H1 (cell line): Measurements from ENCODE around the gene POU2F1. TPM values are rescaled to one million over a fixed set of nuclear protein-coding genes. Genes with fewer than 3 reads are reported as not detected.

ENCODE experiments used
- CTCF ChIA-PET: fragments of 300-600 bp; sonication (Branson Sonifier 250); formaldehyde crosslinking; loops from one replicate; lab custom pipeline; 2021; ENCODE audit not compliant: partially characterized antibody; lab: Charles Lee
- POLR2A ChIA-PET: fragments of 300-600 bp; sonication (Branson Sonifier 250); formaldehyde crosslinking; loops from one replicate; lab custom pipeline; 2021; ENCODE audit warnings: inconsistent platforms; ENCODE audit not compliant: partially characterized antibody; lab: Charles Lee
- DNase-seq, 2 experiments: peaks; one replicate each; pipeline versions ENCODE4 v3.0.0 to v3.0.0-alpha.2; 2010 to 2022; ENCODE audit warnings: low spot score in 2 of 2, low read depth in 1 of 2, mixed read lengths in 1 of 2
- FAIRE-seq: peaks from 2 replicates; lab custom pipeline; 2011; peaks lifted over from hg19 to GRCh38; lab: Jason Lieb, UNC
- H2AFZ ChIP-seq: 2 replicates; pipeline ENCODE4 v1.8.1; 2012; ENCODE audit warnings: low read length, inconsistent platforms
- H2AK5ac ChIP-seq: 2 replicates; pipeline ENCODE4 v1.6.1; 2013; ENCODE audit warnings: low read depth, low read length
- H2BK120ac ChIP-seq: replicated peaks from 2 replicates; pipeline ENCODE3; 2013; ENCODE audit warnings: low read depth, low read length, inconsistent platforms
- H2BK12ac ChIP-seq: 2 replicates; pipeline ENCODE4 v1.6.1; 2013; ENCODE audit warnings: low read depth, low read length
- H2BK15ac ChIP-seq: 2 replicates; pipeline ENCODE4 v1.6.1; 2013; ENCODE audit warnings: low read length
- H2BK20ac ChIP-seq: 2 replicates; pipeline ENCODE4 v1.6.1; 2013; ENCODE audit warnings: low read length
- H2BK5ac ChIP-seq: 2 replicates; pipeline ENCODE4 v1.6.1; 2013; ENCODE audit warnings: low read depth, low read length
- H3K14ac ChIP-seq: 2 replicates; pipeline ENCODE4 v1.6.1; 2013; ENCODE audit warnings: inconsistent platforms; ENCODE audit not compliant: insufficient read length
- H3K18ac ChIP-seq: 2 replicates; pipeline ENCODE4 v1.6.1; 2013; ENCODE audit warnings: low read length; ENCODE audit errors: extremely low read depth
- H3K23ac ChIP-seq: 2 replicates; pipeline ENCODE4 v1.6.1; 2013; ENCODE audit warnings: inconsistent platforms; ENCODE audit not compliant: insufficient read length
- H3K23me2 ChIP-seq: 2 replicates; pipeline ENCODE4 v1.6.1; 2013; ENCODE audit warnings: low read depth, low read length
- H3K27ac ChIP-seq: 2 replicates; pipeline ENCODE4 v1.6.1; 2011; ENCODE audit warnings: low read depth, low read length, inconsistent platforms
- H3K27me3 ChIP-seq, 4 experiments: replicated peaks in 1 of 4; 1 replicate in 1 of 4; 2 replicates in 3 of 4; pipeline versions ENCODE4 v1.6.1 to v1.8.1; 2011 to 2013; ENCODE audit warnings: low read length in 3 of 4, mild to moderate bottlenecking in 3 of 4, inconsistent platforms in 2 of 4, mixed read lengths in 2 of 4, moderate library complexity in 1 of 4; ENCODE audit not compliant: control insufficient read depth in 3 of 4, insufficient read depth in 3 of 4; ENCODE audit errors: extremely low read depth in 1 of 4
- H3K36me3 ChIP-seq, 4 experiments: 2 replicates each; pipeline versions ENCODE4 v1.6.1 to v1.8.1; 2011 to 2013; ENCODE audit warnings: mild to moderate bottlenecking in 4 of 4, low read length in 3 of 4, moderate library complexity in 2 of 4, control low read depth in 1 of 4, inconsistent platforms in 1 of 4; ENCODE audit not compliant: insufficient read depth in 4 of 4, control insufficient read depth in 2 of 4
- H3K4ac ChIP-seq: replicated peaks from 2 replicates; pipeline ENCODE3; 2013; ENCODE audit warnings: low read length, low read depth, mixed read lengths, inconsistent platforms; ENCODE audit not compliant: insufficient read length
- H3K4me1 ChIP-seq, 4 experiments: replicated peaks in 1 of 4; 1 replicate in 1 of 4; 2 replicates in 3 of 4; pipeline versions ENCODE4 v1.6.1 to v1.8.1; 2011 to 2013; ENCODE audit warnings: low read length in 3 of 4, inconsistent platforms in 2 of 4, mixed read lengths in 1 of 4; ENCODE audit not compliant: insufficient read depth in 4 of 4, control insufficient read depth in 3 of 4
- H3K4me2 ChIP-seq, 2 experiments: 2 replicates each; pipeline versions ENCODE4 v1.6.1 to v1.8.1; 2011 to 2013; ENCODE audit warnings: low read depth in 2 of 2, low read length in 2 of 2, control low read depth in 1 of 2, inconsistent platforms in 1 of 2, mild to moderate bottlenecking in 1 of 2; ENCODE audit not compliant: insufficient read depth in 1 of 2
- H3K4me3 ChIP-seq, 4 experiments: fragments of 200-600, 300-600 bp in 1 of 4; sonication (generic), shearing (Covaris generic), sonication (Bioruptor Twin) in 1 of 4; 2 replicates each; pipeline versions ENCODE4 v1.5.1 to v1.8.1; 2011 to 2016; ENCODE audit warnings: low read length in 4 of 4, low read depth in 3 of 4, control low read depth in 2 of 4, inconsistent platforms in 2 of 4, mild to moderate bottlenecking in 2 of 4, mixed read lengths in 1 of 4, moderate library complexity in 1 of 4; ENCODE audit not compliant: insufficient read depth in 2 of 4; ENCODE audit errors: extremely low read depth in 1 of 4
- H3K56ac ChIP-seq: replicated peaks from 2 replicates; pipeline ENCODE3; 2013; ENCODE audit warnings: low read depth, mild to moderate bottlenecking, mixed read lengths, low read length, inconsistent platforms; ENCODE audit not compliant: insufficient read length
- H3K79me1 ChIP-seq: 2 replicates; pipeline ENCODE4 v1.6.1; 2013; ENCODE audit warnings: low read depth, low read length, control low read depth
- H3K79me2 ChIP-seq, 2 experiments: 2 replicates each; pipeline versions ENCODE4 v1.6.1 to v1.8.1; 2012 to 2013; ENCODE audit warnings: low read length in 2 of 2, mild to moderate bottlenecking in 2 of 2, inconsistent platforms in 1 of 2; ENCODE audit not compliant: insufficient read depth in 2 of 2, control insufficient read depth in 1 of 2
- H3K9ac ChIP-seq, 4 experiments: replicated peaks in 1 of 4; 1 replicate in 1 of 4; 2 replicates in 3 of 4; pipeline versions ENCODE4 v1.6.1 to v1.8.1; 2011 to 2013; ENCODE audit warnings: low read depth in 3 of 4, low read length in 3 of 4, control low read depth in 2 of 4, mild to moderate bottlenecking in 2 of 4, moderate library complexity in 2 of 4, inconsistent platforms in 1 of 4; ENCODE audit errors: extremely low read depth in 1 of 4
- H3K9me3 ChIP-seq, 2 experiments: 2 replicates each; pipeline versions ENCODE4 v1.6.1 to v1.8.1; 2012 to 2013; ENCODE audit warnings: mild to moderate bottlenecking in 2 of 2, moderate library complexity in 2 of 2, control low read depth in 1 of 2, inconsistent platforms in 1 of 2, low read depth in 1 of 2, low read length in 1 of 2, mixed read lengths in 1 of 2; ENCODE audit not compliant: insufficient read depth in 2 of 2
- H4K20me1 ChIP-seq, 2 experiments: replicated peaks in 1 of 2; 2 replicates each; pipeline versions ENCODE3 to v1.8.1; 2011 to 2013; ENCODE audit warnings: inconsistent platforms in 2 of 2, low read length in 2 of 2, mild to moderate bottlenecking in 1 of 2; ENCODE audit not compliant: insufficient read depth in 2 of 2, control insufficient read depth in 1 of 2
- H4K5ac ChIP-seq: 2 replicates; pipeline ENCODE4 v1.6.1; 2013; ENCODE audit warnings: low read length, low read depth, mixed read lengths, inconsistent platforms; ENCODE audit not compliant: insufficient read length
- H4K8ac ChIP-seq: 2 replicates; pipeline ENCODE4 v1.8.0; 2013; ENCODE audit warnings: mild to moderate bottlenecking, moderate library complexity, low read length, inconsistent platforms; ENCODE audit not compliant: insufficient read depth; ENCODE audit errors: extremely low read depth
- H4K91ac ChIP-seq: replicated peaks from 2 replicates; pipeline ENCODE3; 2013; ENCODE audit warnings: low read length, mixed read lengths, inconsistent platforms; ENCODE audit not compliant: insufficient read length
- BRCA1 ChIP-seq: IDR thresholded peaks from 2 replicates; pipeline ENCODE4 v1.6.1; 2012; ENCODE audit warnings: low read depth, low read length, improper control_type of control experiment
- CBX5 ChIP-seq: fragments of 300-800, 300-1000 bp; sonication (generic); IDR thresholded peaks from 2 replicates; pipeline ENCODE4 v1.7.1; 2016; ENCODE audit warnings: antibody characterized with exemption, low read length, low read depth
- CHD1 ChIP-seq: IDR thresholded peaks from 2 replicates; pipeline ENCODE4 v1.6.1; 2012; ENCODE audit warnings: low read depth, low read length, improper control_type of control experiment
- CHD2 ChIP-seq: IDR thresholded peaks from 2 replicates; pipeline ENCODE4 v1.6.1; 2012; ENCODE audit warnings: low read length, improper control_type of control experiment
- CTBP2 ChIP-seq: IDR thresholded peaks from 2 replicates; pipeline ENCODE4 v1.7.0; 2011; ENCODE audit warnings: borderline replicate concordance, mild to moderate bottlenecking, moderate library complexity, mixed read lengths, low read length; ENCODE audit not compliant: insufficient read depth, insufficient read length
- EGR1 ChIP-seq: IDR thresholded peaks from 2 replicates; pipeline ENCODE4 v1.6.1; 2011; ENCODE audit warnings: low read depth, low read length, borderline replicate concordance
- FOSL1 ChIP-seq: IDR thresholded peaks from 2 replicates; pipeline ENCODE4 v1.6.1; 2011; ENCODE audit warnings: mild to moderate bottlenecking, low read depth, low read length, moderate library complexity; ENCODE audit not compliant: insufficient read depth
- JUND ChIP-seq: IDR thresholded peaks from 2 replicates; pipeline ENCODE4 v1.6.1; 2011; ENCODE audit warnings: mild to moderate bottlenecking, improper control_type of control experiment, low read length
- KDM4A ChIP-seq: IDR thresholded peaks from one replicate; pipeline ENCODE4 v1.7.1; 2012; ENCODE audit warnings: low read depth, mild to moderate bottlenecking, moderate library complexity, low read length, inconsistent platforms; ENCODE audit not compliant: severe bottlenecking
- KDM5A ChIP-seq: fragments of 200-600 bp; IDR thresholded peaks from 2 replicates; pipeline ENCODE4 v1.7.1; 2012; ENCODE audit warnings: mild to moderate bottlenecking, low read length, inconsistent platforms, mixed read lengths
- NRF1 ChIP-seq: IDR thresholded peaks from 2 replicates; pipeline ENCODE4 v1.6.1; 2011; ENCODE audit warnings: mild to moderate bottlenecking, low read depth, low read length, improper control_type of control experiment
- SIRT6 ChIP-seq: IDR thresholded peaks from one replicate; pipeline ENCODE4 v1.7.1; 2012; ENCODE audit warnings: low read length, inconsistent platforms
- SUZ12 ChIP-seq: fragments of 200-600 bp; sonication (generic); IDR thresholded peaks from 2 replicates; pipeline ENCODE4 v1.6.1; 2012; ENCODE audit warnings: mild to moderate bottlenecking, inconsistent platforms, low read length, moderate library complexity, mixed read lengths
- YY1 ChIP-seq: IDR thresholded peaks from 2 replicates; pipeline ENCODE4 v1.6.1; 2011; ENCODE audit warnings: low read depth, mild to moderate bottlenecking, low read length
- polyA plus RNA-seq, 7 experiments: library from polyadenylated mRNA; depleted of rRNA in 3 of 7; stranded (reverse) in 5 of 7; unstranded in 2 of 7; fragments of >200 nt in 5 of 7; fragments of 200-250 nt in 2 of 7; gene quantifications; 1 replicate in 5 of 7; 2 replicates in 1 of 7; 4 replicates in 1 of 7; pipeline versions ENCODE4 v1.2.1 to v1.2.3, GENCODE V29; 2011 to 2013; ENCODE audit warnings: missing spikeins in 2 of 7, mixed read lengths in 2 of 7
- total RNA-seq: library from RNA; stranded (reverse); fragmentation: NEBNext Ultra II Directional; extraction: Animal tissue kit (Norgen Biotek cat#: 25700); gene quantifications from 2 replicates; pipeline ENCODE4 v1.2.1, GENCODE V29; 2021

Gene POU2F1
- total and polyA plus RNA-seq, 2 of the 8 experiments (the other 6 are each of a cell fraction or from before 2014, with no cell fraction given): 37.0 to 57.2 TPM

GRCh38 chr1:167212025-167212424 is 8.7 kb upstream of the POU2F1 start:
- Histone ChIP-seq H3K4me3 (no peak overlapping the region), H2BK15ac (no peak overlapping the region), H3K36me3 (no peaks in the 10 kb centered on the region), H3K79me2 (no peaks in the 10 kb centered on the region), H3K4me1 (no peaks in the 10 kb centered on the region), H3K4me2 (no peak overlapping the region), H3K23ac (no peak overlapping the region), H2BK12ac (no peak overlapping the region), H2BK120ac (no peak overlapping the region), H3K79me1 (no peaks in the 10 kb centered on the region), H3K4ac (no peak overlapping the region), H3K23me2 (no peaks in the 10 kb centered on the region), H4K91ac (no peak overlapping the region), H3K9ac (no peak overlapping the region), H2BK5ac (no peak overlapping the region), H4K5ac (no peak overlapping the region), H4K20me1 (no peaks in the 10 kb centered on the region), H2AFZ (no peak overlapping the region), H3K14ac (no peak overlapping the region), H4K8ac (no peak overlapping the region), H3K56ac (no peak overlapping the region), H3K9me3 (peaks cover 0 to 8% of the 10 kb centered on the region in 2 experiments; a peak in 2 of 4 replicates), H3K27ac (no peak overlapping the region), H2AK5ac (no peak overlapping the region), H3K18ac (no peak overlapping the region), H2BK20ac (no peak overlapping the region), H3K27me3 (no peaks in the 10 kb centered on the region)
- ChIA-PET POLR2A (interaction anchor here (1.1 to 3.5 kb wide), 2 partner anchors 8 to 11 kb away, joined by 3 to 22 read pairs; partner anchors contain the start of gene POU2F1), CTCF (interaction anchor here (1.0 to 1.2 kb wide), 2 partner anchors 11 to 221 kb away, joined by 3 to 4 read pairs; no protein-coding TSS in a partner anchor)
- no peak for TF ChIP-seq CTBP2
- TF ChIP-seq YY1: no peak
- no peak for TF ChIP-seq CHD2
- TF ChIP-seq JUND: no peak
- TF ChIP-seq KDM4A: no peak
- TF ChIP-seq BRCA1: no peak
- TF ChIP-seq CBX5: no peak
- no peak for TF ChIP-seq FOSL1
- no peak for TF ChIP-seq EGR1
- TF ChIP-seq SIRT6: no peak
- no peak for TF ChIP-seq SUZ12
- TF ChIP-seq KDM5A: no peak
- no peak for TF ChIP-seq CHD1
- no peak for TF ChIP-seq NRF1
- DNase-seq: no peak
- no peak for FAIRE-seq
